ENCODE data around the gene BMS1.
"Not testable (repeated sequence)": the region's sequence is repeated elsewhere in the genome, so short reads cannot be mapped to it uniquely, and the experiment has no call there.

The BMS1 gene

DNA sequence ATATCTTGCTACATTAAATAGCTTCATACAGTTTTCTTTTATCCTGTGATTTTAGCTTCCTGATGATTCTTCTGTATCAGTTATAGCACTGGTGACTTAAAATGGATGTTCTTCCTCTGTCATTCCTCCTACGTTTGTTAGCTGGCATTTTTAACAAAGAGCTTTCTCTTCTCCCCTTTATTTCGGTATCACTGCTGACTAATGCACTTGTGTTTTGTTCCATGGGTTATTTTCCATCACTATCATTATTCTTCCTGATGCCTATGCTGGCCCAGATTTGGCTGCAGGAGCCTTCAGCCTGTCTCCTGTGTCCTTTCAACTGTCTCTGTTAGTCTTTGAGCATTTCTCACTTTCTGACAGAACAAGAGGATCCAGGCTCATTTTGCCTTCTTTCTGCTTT, 13.1 kb downstream of the BMS1 start:
- no peak for DNase-seq (ENCODE audit: insufficient read length)
- no peak for FAIRE-seq
- TF ChIP-seq POLR2AphosphoS5 (IDR thresholded peaks at IDR 0.05; ENCODE audit: low read depth, low read length) (no peak), POLR2A (IDR thresholded peaks at IDR 0.05; ENCODE audit: low read depth, low read length) (no peak), TAF1 (IDR thresholded peaks at IDR 0.05; ENCODE audit: borderline replicate concordance, low read depth, low read length) (no peak)

GRCh38 chr10:42801135-42801534, 18.5 kb downstream of the BMS1 start:
- DNase-seq (ENCODE audit: insufficient read length) (no peak), FAIRE-seq (no peak)
- no peak for TF ChIP-seq TAF1 (IDR thresholded peaks at IDR 0.05; ENCODE audit: borderline replicate concordance, low read depth, low read length)
- no peak for TF ChIP-seq POLR2AphosphoS5 (IDR thresholded peaks at IDR 0.05; ENCODE audit: low read depth, low read length)
- no peak for TF ChIP-seq POLR2A (IDR thresholded peaks at IDR 0.05; ENCODE audit: low read depth, low read length)

DNA sequence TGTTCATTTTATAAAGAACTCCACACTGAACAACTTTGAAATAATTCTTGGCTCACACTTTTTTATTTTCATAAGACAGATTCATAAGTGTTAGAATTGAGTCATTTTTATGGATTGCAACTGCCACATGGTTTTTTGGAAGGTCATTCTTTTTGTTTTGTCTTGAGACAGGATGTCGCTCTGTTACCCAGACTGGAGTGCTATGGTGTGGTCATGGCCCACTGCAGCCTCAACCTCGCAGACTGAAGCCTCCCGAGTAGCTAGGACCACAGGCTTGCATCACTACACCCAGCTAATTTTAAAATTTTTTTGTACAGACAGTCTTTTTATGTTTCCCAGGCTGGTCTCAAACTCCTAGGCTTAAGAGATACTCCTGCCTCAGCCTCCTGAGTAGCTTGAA, 20.3 kb downstream of the BMS1 start:
- no peak for DNase-seq (ENCODE audit: insufficient read length)
- TF ChIP-seq TAF1 (IDR thresholded peaks at IDR 0.05; ENCODE audit: borderline replicate concordance, low read depth, low read length) (no peak), POLR2A (IDR thresholded peaks at IDR 0.05; ENCODE audit: low read depth, low read length) (no peak), POLR2AphosphoS5 (IDR thresholded peaks at IDR 0.05; ENCODE audit: low read depth, low read length) (no peak)
- no peak for FAIRE-seq

GRCh38 chr10:42809676-42810075, 27.1 kb downstream of the BMS1 start:
- FAIRE-seq (no peak), DNase-seq (ENCODE audit: insufficient read length) (no peak)
- TF ChIP-seq POLR2AphosphoS5 (IDR thresholded peaks at IDR 0.05; ENCODE audit: low read depth, low read length) = no peak
- TF ChIP-seq POLR2A (IDR thresholded peaks at IDR 0.05; ENCODE audit: low read depth, low read length) = no peak
- TF ChIP-seq TAF1 (IDR thresholded peaks at IDR 0.05; ENCODE audit: borderline replicate concordance, low read depth, low read length) = no peak

DNA sequence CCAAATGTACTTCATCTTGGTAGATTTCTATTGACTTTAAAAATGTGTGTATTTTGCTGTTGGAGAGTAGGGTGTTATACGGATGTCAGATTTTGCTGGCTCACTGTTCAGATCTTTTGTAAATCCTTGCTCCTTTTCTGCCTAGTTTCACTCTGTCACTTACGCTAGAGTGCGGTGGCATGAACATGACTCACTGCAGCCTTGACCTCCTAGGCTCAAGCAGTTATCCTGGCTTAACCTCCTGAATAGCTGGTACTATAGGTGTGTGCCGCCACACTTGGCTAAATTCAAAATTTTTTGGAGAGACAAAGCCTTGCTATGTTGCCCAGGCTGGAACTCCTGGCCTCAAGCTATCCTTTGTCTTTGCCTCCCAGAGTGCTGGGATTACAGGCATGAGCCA, 29.4 kb downstream of the BMS1 start:
- no peak for FAIRE-seq
- no peak for DNase-seq (ENCODE audit: insufficient read length)

GRCh38 chr10:42813989-42814687, 31.5 kb downstream of the BMS1 start:
- not testable (repeated sequence) for DNase-seq (ENCODE audit: insufficient read length)

More for the DNA sequence above, 29.4 kb downstream of the BMS1 start:
- TF ChIP-seq TAF1 (IDR thresholded peaks at IDR 0.05; ENCODE audit: borderline replicate concordance, low read depth, low read length) (no peak), POLR2AphosphoS5 (IDR thresholded peaks at IDR 0.05; ENCODE audit: low read depth, low read length) (no peak), POLR2A (IDR thresholded peaks at IDR 0.05; ENCODE audit: low read depth, low read length) (no peak)

GRCh38 chr10:42816334-42816733, 33.7 kb downstream of the BMS1 start:
- DNase-seq (ENCODE audit: insufficient read length); FAIRE-seq: not testable (repeated sequence)

More at GRCh38 chr10:42813989-42814687, 31.5 kb downstream of the BMS1 start:
- FAIRE-seq = not testable (repeated sequence)

DNA sequence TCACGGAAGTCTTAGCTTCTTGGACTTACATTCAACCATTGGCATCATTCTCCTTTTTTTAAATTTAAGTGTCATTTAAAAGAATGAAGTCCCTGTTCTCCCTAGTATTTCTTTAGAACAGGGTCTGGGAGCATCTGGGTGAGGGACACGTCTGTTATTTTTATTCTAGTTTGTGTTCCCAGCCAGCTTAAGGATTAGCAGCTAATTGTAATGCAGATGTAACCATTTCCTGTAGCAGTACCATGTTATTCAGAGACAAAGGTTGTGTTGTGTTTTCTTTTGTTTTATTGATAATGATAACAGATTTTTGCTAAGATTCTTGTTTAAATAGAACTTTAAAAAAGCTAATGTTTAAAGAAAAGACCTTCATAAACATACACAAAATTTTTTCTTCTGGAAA, 34.3 kb downstream of the BMS1 start:
- DNase-seq (ENCODE audit: insufficient read length) (no peak), FAIRE-seq (no peak)
- TF ChIP-seq POLR2AphosphoS5 (IDR thresholded peaks at IDR 0.05; ENCODE audit: low read depth, low read length) = no peak
- no peak for TF ChIP-seq TAF1 (IDR thresholded peaks at IDR 0.05; ENCODE audit: borderline replicate concordance, low read depth, low read length)
- no peak for TF ChIP-seq POLR2A (IDR thresholded peaks at IDR 0.05; ENCODE audit: low read depth, low read length)

DNA sequence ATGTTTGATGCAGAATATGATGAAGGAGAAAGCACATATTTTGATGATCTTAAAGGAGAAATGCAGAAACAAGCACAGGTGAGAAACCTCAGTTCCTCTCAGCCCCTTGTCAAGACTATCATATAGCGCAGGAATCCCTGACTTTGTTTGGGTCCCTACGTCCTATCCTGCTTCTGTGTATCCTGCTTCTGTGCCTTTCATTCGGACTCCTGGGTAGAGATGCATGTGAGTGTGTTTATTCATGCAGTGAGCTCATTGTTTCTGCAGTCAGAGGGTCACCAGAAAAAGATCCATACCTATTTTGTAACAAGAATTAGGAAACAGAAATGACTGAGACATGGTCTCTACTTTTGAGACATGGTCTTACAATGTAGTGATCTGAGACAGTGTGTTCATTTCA, 34.8 kb downstream of the BMS1 start:
- not testable (repeated sequence) for FAIRE-seq; DNase-seq (ENCODE audit: insufficient read length)

DNA sequence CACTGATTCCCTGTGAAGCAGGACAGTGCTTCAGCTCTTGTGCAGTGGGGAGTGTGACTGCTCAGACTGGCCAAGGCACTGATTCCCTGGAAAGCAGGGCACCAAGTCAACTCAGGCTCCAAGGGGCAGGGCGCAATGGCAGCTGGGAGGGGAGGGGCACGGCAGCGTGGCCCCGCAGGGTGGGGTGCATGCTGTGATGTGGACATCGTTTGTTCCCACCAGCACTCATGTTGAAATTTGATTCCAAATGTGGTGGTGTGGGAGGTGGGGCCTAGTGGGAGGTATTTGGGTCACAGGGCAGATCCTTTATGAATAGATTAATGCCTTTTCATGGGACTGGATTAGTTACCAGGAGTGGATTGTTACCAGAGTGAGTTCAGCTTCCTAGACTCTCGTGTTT, 44.2 kb downstream of the BMS1 start:
- not testable (repeated sequence) for DNase-seq (ENCODE audit: insufficient read length); FAIRE-seq

DNA sequence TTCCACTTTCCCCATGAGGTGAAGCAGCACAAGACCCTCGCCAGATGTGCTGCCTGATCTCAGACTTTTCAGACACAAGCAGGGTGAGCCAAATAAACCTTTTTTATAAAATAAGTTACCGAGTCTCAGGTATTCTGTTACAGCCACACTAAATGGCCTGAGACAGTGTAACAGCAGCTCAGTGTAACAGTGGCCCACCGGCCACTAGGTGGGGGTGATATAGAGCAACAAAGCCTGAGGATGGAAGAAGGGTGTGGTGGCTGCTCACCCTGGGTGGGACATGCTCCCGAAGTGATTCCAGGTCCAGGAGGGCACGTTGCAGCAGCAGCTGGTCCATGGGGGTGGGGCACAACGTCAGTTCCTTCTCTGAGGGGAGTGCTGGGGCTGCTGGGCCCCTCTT, 44.6 kb downstream of the BMS1 start:
- DNase-seq (ENCODE audit: insufficient read length) (no peak), FAIRE-seq (no peak)
- TF ChIP-seq POLR2AphosphoS5 (IDR thresholded peaks at IDR 0.05; ENCODE audit: low read depth, low read length) = no peak
- TF ChIP-seq POLR2A (IDR thresholded peaks at IDR 0.05; ENCODE audit: low read depth, low read length) = no peak
- TF ChIP-seq TAF1 (IDR thresholded peaks at IDR 0.05; ENCODE audit: borderline replicate concordance, low read depth, low read length) = no peak

GRCh38 chr10:42828391-42828790, 45.8 kb downstream of the BMS1 start:
- DNase-seq (ENCODE audit: insufficient read length); FAIRE-seq: not testable (repeated sequence)

DNA sequence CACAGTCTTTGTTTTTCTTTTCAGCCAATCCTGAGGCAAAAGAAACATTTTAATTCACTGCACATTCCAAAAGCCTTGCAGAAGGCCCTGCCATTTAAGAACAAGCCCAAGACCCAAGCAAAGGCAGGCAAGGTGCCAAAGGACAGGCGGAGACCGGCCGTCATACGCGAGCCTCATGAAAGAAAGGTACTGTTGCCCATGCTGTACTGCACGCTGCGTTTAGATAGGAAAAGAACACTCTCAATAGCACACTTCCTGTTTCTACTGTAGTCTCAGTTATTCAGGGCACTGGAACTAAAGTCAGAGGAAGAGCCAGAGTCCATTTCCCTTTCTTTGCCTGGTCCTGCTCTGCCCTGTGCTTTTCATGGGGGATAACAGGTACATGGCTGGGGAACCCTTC, 47.6 kb downstream of the BMS1 start:
- DNase-seq (ENCODE audit: insufficient read length) (no peak), FAIRE-seq (no peak)
- no peak for TF ChIP-seq POLR2A (IDR thresholded peaks at IDR 0.05; ENCODE audit: low read depth, low read length)
- no peak for TF ChIP-seq TAF1 (IDR thresholded peaks at IDR 0.05; ENCODE audit: borderline replicate concordance, low read depth, low read length)
- no peak for TF ChIP-seq POLR2AphosphoS5 (IDR thresholded peaks at IDR 0.05; ENCODE audit: low read depth, low read length)

Measured in GM12892 (cell line).